ENCODE data around the gene SEMA4B.
A peak's percentile ranks its signal among the peaks of the same experiment; 100 is the strongest.

Gene SEMA4B

DNA sequence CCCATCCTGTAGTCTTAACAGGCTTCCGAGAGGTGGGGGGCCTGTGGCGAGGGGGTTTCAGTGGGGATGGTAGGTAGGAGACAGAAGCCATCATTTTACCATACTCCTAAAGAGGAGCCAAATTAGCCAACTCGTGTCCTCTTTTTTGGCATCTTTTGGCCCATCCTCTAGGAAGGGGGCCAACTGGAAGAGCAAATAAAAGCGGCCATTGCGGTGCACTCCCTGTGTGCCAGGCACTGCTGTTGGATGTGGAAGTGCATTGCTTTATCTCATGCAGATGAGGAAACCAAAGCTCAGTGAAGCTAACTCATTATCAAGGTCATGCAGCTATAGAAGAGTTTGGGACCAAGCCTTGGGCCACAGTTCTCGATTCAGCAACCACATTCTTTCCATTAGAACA lies 6.1 kb downstream of the SEMA4B start:
- no peak for DNase-seq

DNA sequence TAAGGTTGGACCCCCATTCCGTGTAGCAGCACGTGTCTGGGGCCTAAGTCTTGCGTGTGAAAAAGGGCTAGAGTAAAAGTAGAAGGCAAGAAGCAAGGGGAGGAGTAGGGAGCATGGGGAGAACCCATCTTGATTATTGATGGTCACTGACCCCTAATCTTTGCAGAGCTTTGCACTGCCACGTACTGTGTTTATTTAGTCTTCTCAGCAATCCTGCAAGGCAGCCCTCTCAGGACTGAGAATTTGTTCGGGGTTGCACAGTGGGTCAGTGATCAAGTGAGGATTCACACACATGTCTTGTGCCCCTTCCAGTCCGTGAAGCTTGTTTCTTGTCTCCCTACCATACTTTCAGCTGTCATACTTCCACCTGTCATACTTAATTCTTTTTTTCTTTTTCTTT lies 7.2 kb downstream of the SEMA4B start:
- no peak for DNase-seq

DNA sequence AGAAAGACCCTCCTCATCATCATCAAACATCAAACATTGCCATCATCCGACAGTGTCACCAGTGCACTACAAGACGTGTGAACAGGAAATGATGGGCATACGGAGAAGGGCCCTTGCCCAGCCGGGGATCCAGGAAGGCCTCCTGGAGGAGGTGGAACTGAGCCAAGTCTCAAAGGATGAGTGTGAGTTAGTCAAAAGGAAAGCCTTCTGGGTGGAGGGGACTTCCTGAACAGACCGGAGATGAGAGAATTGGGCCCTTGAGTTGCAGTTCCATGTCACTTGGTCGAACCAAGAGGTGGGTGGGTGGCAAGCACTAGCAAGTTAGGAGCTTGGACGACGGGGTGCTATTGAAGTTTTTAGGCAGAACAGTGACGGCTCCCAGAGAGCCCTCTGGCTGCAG lies 8.5 kb downstream of the SEMA4B start:
- peak in 1 of 5 experiments; percentile 69 for DNase-seq

DNA sequence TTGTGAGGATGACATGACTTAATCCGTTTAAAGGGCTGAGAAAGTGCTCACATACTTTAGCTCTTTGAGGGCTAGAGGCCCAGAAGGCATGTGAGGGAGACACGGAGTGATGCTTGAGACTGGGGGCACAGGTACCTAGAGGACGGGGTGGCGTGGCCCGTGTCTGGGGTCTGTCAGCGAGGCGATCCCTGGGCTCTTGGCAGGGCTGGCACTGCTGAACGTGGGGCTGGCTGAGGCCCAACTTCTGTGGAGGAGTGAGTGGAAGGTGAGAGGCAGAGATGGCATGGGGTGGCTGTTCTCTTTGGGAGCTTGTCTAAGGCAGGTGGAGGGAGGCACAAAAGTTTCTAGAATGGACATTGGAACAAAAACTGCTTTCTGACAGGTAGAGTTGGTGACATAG lies 9.5 kb downstream of the SEMA4B start:
- DNase-seq: no peak

DNA sequence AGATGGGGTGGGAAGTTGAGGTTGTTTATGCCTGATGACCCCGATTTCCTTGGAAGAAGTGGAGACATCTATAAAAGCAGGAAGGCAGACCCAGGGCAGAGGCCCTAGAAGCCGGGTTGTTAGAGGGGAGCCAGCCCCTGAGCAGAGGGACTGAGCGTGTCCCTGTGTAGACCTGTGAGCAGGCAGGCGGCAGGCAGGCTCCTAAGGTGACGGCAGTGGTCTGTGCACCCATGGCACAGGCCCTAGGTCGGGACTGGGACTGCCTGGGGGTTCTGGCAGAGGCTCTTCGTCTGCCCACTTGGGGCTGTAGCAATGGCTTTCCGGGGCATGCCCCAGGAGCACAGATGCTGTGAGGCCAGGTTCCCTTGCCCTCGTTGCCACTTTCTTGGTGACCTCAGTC lies 9.9 kb downstream of the SEMA4B start:
- no peak for DNase-seq

DNA sequence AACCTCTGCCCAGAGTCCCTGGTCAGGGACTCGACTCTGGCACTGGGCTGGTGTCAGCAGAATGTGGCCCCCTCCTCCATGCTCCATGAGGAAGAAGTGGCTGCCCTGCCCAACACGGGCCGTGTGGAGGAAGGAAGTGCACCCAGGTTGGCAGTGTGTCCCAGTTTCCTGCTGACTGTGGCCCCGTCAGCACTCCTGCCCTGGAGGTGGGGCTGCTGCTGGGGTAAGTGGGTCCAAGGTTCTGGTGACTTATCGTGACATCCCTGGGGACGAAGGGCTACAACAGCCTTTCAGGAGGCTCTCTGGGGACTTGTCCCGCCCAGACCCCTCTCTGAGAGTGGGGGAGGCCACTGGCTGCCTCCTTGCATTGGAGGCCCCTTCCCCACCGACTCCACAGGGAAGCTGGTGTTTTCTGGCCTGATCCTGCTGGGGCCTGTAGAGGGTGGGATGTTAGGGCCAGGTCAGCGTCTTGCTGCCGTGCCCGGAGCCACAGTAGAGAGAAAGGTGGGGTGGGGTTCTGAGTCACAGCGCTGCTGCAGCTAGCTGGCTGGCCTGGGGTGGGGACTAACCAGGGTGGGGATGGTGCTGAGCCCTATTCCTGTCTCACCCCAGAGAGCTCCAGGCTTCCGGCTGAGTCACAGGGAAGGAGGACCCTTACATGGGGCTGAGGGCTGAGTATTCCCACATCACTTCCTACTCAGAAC lies 10.5 kb downstream of the SEMA4B start:
- no peak for DNase-seq

DNA sequence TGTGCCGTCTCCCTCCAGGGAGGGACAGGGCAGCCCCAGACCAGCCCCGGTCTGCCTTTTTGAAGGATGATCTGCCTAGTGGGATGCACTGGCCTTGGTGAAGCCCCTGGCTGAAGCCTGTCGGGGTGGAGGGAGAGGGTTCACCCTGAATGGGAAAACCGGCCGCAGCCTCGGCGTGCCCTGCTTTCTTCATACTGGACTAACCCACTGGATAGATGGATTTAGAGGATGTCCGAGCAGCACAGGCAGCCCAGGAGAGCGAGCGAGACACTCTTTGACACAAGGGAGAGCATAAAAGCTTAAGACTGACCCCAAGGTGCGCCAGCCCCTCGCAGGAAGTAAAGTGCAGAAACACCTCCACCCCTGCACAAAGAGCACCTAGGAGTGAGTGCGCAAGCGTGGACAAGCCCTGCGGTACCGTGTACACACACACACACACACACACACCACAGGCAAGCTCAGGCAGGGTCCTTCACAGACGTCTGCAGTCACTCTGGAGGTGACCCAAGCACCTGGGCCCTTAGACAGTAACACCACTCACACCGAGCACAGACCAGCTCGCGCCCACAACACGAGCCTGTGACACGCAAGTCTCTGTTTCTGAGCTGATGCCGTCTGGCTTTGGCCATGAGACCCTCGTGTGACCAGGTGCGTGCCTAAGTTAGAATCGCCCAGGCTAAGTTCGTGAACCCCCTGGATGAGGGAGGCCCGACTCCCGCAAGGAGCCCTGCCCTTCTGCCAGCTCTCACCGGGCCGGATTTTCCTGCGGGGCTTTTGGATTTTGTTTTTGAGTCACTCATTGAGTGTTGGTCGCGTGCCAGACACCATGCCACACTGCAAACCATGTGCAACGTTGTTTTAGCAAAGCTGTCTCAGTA lies 11.3 kb downstream of the SEMA4B start:
- no peak for DNase-seq

DNA sequence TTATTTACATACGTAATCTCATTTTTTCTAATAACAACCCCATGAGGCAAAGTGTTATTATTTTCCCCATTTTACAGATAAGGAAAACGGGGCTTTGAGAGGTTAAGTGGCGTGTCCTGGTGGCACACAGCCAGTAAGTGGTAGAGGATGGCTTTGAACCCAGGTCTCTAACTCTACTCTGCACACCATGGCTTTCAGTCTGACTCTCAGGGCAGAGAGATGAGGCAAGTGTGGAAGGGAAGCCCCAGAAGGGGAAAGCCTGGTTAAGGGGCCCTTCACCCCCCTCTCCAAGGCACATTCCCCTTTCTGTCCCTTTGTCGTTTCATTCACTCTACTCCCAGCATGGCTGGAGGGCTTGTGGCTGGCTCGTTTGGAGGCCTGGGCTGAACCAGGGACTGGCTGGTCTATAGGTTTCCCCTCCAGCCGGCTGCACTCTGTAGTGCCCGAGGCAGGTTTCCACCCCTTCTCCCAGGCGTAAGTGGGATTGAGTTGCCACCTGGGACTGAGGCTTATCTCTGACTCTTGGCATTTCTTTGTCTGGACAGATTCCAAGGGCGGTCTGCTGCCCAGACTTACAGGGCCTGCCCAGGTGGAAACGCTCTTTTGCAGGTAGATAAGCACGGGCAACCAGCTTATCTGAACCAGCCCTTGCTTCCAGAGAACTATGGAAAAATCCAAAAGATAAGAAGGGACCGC lies 12.1 kb downstream of the SEMA4B start:
- DNase-seq: no peak

DNA sequence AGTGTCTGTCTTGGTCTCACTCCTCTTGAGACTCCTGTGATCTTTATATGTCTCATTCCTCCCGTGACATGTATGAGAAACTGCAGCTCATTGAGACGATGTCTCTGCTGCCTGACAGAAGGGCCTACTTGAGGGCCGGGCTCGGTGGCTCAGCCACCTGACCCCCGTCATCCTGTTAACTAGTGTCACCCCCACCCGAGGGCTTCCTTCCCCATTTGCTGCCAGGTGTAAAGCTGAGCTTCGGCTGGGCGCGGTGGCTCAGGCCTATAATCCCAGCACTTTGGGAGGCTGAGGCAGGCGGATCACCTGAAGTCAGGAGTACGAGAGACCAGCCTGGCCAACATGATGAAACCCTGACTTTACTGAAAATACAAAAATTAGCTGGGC lies 12.7 kb downstream of the SEMA4B start:
- DNase-seq: no peak

DNA sequence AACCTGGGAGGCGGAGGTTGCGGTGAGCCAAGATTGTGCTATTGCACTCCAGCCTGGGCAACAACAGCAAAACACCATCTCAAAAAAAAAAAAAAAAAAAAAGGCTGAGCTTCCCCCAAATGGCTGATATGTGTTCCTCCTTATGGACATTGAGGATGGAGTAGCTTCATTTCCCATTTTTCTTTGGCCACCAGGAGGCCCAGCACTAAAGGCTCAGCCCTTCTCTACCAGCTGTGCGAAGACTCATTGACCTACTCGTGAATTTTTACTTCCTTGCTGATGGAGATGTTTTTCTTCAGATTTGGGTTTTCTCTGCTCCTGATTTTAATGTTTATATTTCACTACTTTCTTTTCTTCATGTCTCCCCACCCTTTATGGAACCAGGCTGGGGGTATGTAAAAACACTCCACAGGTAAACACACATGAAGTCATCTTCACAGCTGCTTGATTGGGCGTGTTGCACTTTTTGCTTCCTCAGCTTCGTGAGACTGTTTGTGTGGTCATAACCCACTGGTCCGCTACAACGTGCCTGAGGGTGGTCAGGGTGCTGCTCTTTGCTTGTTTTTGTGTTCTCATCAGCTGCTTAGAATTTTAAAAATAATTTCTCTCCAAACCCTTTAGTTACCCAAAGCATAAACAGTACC lies 13.5 kb downstream of the SEMA4B start:
- DNase-seq: no peak

DNA sequence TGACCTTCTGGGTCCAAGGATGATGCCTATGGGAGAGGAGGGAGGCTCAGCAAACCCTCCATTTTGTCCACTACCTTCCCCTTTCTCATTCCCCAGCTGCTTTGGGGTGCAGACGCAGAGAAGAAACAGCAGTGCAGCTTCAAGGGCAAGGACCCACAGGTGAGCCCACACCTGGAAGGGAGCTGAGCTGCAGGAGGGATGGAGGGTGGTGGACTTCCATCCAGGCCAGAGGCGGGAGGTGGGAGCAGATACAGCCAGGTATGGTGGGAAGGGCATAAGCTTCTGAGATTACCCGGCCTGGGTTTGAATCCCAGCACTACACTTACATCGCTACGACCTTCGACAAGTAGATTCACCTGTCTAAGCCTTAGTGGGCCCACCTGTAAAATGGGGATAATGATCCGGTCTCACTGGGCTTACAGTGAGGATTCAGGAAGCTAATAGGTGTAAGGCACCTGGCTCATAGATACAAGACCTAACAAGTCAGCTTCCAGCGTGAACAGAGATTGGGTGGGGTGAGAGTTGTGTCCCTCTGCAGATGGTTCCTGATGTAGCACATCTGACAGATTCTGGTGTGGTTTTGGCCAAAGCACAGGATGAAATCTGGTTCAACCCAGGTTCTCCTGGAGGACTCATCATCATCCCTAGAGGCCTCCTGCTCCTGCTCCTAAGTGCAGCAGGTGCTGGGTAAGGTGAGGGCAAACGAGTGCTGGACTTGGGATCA lies 16.7 kb downstream of the SEMA4B start:
- DNase-seq: no peak

DNA sequence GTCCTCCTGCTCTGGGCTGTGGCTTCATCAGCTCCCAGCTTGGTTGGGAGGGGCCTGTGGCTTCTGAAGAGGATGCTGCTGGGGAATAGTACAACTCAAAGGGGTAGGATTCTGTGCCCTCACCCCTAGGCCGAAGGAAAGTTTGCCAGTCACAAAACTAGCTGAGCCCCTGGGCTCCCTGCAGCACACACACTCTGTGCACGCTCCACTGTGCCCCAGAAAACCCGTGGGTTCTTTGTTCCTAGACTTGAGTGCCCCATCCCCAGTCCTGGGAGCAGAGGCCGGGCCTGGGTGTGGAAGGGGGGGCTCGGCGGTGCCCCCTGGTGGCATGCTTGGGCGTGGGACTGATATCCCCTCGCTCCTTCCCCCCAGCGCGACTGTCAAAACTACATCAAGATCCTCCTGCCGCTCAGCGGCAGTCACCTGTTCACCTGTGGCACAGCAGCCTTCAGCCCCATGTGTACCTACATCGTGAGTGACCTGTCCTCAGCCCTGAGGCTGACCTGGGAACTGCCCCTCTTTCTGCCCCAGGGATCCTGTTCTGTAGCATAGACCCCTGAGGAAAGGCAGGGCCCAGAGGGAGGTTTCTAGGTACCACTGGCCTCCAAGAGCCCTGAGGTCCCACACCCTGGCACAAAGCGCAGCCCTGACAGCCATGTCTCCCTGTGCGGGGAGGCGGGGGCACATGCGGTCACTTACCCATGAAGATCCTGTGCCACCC lies 18.5 kb downstream of the SEMA4B start:
- peak; percentile 25 to 44 (median 36) for DNase-seq

DNA sequence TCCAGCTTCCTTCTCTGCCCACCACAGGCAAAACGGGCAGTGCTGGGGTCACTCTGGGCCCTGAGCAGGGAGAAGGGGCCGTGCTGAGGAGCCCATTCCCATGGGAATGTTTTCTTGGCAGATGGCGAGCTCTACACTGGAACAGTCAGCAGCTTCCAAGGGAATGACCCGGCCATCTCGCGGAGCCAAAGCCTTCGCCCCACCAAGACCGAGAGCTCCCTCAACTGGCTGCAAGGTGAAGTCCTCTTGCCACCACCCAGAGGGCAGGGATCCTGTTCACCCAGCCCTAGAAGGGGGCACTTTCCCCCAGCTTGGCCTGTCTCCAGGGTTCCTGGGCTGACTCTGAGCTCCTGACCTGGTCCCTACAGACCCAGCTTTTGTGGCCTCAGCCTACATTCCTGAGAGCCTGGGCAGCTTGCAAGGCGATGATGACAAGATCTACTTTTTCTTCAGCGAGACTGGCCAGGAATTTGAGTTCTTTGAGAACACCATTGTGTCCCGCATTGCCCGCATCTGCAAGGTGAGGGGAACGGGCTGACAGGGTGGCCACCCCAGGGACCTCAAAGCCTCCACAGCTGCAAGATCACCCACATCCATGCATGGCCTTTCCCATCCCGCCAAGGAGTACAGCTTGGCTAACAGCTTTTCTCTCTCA lies 20.2 kb downstream of the SEMA4B start:
- DNase-seq: peak in 1 of 5 experiments; percentile 49

DNA sequence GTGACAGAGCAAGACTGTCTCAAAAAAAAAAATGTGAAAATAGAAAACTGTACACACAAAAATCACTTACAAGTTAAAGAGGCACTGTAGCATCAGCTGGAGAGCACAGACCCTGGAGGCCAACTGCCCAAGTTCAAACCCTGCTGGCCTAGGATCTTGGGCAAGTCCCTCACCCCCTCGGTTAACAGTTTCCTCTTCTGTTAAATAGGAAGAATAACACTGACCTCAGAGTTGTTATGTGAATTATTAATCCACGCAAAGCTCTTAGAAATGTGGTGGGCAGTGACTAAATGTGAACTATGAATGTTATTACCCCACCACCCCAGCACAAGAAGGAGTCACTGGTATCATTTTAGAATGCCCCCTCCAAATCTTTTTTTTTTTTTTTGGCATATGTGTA lies 21.4 kb downstream of the SEMA4B start:
- no peak for DNase-seq

DNA sequence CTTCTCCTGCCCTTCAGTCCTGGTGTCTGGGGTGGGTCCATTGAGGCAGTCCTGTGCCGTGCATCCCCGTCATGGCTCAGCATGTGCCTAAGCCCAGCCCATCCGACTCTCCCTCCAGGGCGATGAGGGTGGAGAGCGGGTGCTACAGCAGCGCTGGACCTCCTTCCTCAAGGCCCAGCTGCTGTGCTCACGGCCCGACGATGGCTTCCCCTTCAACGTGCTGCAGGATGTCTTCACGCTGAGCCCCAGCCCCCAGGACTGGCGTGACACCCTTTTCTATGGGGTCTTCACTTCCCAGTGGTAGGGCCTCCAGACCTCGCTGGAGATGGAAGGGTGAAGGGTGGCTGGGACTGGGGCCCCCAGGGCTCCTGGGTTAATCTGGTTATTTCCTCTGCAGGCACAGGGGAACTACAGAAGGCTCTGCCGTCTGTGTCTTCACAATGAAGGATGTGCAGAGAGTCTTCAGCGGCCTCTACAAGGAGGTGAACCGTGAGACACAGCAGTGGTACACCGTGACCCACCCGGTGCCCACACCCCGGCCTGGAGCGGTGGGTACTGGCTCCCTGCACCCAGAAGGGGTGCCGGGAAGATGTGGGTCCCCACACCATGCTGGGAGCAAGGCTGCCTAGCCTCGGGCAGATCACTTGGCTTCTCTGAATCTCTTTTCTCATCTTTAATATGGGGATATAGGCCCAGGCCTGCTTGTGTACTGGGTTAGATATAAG lies 22.5 kb downstream of the SEMA4B start:
- DNase-seq: no peak

DNA sequence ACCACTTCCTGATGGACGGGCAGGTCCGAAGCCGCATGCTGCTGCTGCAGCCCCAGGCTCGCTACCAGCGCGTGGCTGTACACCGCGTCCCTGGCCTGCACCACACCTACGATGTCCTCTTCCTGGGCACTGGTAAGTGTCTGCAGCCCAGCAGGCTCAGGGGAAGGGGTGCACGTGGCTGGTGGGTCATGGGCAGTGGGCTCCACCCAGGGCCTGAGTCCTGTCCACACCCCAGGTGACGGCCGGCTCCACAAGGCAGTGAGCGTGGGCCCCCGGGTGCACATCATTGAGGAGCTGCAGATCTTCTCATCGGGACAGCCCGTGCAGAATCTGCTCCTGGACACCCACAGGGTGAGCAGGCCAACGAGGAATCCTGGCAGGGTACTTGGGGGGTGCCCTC lies 23.9 kb downstream of the SEMA4B start:
- DNase-seq: no peak

DNA sequence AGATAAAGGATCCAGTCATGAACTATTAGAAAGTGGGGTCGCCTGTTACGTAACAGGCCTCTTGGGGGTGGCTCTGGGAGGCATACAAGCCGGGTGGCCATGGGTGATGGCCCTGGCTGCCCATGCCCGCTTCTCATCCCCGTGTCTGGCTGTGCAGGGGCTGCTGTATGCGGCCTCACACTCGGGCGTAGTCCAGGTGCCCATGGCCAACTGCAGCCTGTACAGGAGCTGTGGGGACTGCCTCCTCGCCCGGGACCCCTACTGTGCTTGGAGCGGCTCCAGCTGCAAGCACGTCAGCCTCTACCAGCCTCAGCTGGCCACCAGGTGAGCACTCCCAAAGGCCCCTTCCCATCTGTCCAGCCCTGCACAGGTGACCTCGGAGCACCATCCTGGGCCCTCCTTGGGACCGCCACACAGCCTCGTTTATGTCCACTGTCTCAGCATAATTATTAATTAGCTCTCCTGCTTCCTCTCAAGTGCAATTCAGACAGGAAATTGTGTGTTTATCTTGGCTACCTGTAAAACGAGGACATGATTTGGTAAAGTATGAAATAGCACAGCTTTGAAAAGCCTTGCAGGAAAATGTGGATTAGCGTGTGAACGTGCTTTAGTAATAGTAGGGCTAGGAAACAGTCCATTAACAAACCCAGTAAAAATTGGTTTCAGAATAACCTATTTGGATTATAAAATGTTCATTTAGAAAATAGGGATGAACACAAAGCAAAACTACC lies 24.5 kb downstream of the SEMA4B start:
- DNase-seq: no peak

DNA sequence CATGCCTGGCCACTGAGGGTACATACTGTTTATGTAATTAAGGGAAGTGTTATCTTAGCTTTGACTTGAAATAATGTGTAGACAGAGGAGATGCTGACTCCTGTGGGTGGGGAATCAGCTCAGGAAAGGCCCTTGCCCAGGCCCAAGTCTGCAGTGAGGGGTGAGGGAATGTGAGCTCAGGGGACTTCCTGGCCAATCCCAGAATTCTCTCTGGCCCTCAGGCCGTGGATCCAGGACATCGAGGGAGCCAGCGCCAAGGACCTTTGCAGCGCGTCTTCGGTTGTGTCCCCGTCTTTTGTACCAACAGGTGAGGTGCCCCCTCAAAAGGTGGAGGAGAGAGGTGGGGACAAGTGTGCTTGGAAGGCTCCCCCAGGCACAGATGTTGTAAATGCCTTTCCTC lies 26.2 kb downstream of the SEMA4B start:
- DNase-seq: no peak
